GM18873 (cell line): ENCODE results near the gene MYH9.
"Not testable (repeated sequence)": the region's sequence is repeated elsewhere in the genome, so short reads cannot be mapped to it uniquely, and the experiment has no call there.

Experiments
- ATAC-seq: cut with Tn5 transposase; IDR thresholded peaks from one replicate; pipeline ENCODE4 v1.9.1; 2021; ENCODE audit warnings: mild to moderate bottlenecking, moderate library complexity, moderate number of reproducible peaks; ENCODE audit not compliant: unreplicated experiment, low FRiP score

MYH9 gene

GRCh38 chr22:36415415-36416168, 27.8 kb upstream of the MYH9 start:
- ATAC-seq, result no peak

GRCh38 chr22:36413022-36413775, 25.4 kb upstream of the MYH9 start:
- ATAC-seq, result no peak

DNA sequence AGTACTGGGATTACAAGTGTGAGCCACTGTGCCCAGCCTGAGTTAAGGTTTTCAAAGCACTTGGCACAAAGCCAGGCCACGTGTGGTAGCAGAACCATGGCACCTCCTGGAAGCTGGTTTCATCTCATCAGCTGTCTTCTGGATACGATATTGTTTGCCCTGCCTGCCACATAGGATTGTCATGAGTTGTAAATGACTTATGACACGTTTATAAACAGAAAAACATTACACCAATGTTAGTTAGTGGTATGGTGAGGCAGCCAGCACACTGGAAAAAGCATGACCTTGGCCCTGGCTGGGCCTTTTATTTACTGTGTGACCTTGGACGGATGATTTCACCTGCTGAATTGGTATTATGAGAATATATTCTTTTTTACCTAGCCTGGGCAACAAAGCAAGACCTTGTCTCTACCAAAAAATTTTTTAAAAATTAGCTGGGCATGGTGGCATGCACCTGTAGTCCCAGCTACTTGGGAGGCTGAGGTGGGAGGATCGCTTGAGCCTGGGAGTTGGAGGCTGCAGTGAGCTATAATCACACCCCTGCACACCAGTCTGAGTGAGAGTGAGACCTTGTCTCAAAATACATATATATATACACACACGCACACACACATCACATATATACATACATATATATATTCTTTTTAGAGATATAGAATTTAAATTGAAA, 24.0 kb upstream of the MYH9 start:
- no peak for ATAC-seq

DNA sequence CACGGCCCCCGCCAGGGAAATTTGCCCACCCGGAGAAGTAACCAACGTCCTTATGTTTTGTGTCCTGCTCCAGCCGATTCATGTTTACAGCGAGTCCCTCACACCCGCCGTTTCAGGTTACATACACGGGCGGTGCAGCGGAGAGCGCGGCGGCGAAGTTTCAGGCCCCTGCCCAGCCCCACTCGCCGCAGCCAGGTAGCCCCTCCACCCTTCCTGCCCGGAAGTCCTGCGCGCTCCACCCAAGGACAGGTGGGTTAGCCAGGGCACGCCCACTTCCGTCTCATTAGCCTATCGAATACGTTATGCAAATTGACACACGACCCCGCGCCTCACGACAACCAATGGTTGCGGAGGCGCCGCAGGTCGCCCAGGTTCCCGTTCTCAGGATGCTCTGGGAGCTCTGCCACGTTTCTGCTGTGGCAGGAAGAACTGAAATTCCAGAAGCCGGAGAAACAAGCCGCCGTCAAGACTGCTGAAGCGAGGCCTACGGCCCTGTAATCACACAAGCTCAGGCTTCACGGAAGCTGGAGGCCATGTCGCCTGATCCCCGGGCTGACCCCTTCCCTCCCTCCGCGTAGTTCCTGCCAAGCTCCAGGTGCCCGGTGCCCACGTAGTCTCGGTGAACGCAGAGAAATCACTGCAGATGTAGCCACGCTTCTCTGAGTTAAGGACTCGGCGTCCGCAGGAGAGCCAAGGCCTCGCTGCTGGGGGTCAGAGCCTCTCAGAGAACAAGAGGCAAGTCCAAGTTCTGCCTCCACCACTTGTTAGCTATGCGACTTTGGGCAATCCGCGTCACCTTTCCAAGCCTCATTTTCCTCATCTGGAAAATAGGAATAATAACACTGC, 22.4 kb upstream of the MYH9 start:
- no peak for ATAC-seq

GRCh38 chr22:36409554-36409910, 21.8 kb upstream of the MYH9 start:
- not testable (repeated sequence) for ATAC-seq

DNA sequence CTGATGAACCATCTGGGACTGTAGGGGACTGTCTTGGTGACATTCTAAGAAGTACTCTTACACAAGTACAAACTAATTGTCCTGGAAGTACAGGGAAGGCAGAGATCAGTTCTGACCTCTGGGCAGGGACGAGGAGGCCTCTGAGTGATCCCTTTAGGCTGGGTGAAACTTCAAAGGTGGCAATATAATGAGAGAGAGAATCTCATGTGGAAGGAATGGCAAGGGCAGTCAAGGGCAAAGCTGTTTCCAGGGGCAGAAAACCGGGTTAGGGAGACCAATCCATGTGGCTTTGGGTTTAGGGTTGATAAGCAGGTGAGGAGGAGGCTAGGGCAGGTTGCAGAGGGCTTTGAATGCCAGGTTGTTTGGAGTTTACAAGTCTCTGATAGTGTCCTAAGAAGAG, 21.3 kb upstream of the MYH9 start:
- ATAC-seq, result no peak

GRCh38 chr22:36406721-36407120, 19.0 kb upstream of the MYH9 start:
- no peak for ATAC-seq

GRCh38 chr22:36405671-36406538, 18.1 kb upstream of the MYH9 start:
- ATAC-seq, result no peak

DNA sequence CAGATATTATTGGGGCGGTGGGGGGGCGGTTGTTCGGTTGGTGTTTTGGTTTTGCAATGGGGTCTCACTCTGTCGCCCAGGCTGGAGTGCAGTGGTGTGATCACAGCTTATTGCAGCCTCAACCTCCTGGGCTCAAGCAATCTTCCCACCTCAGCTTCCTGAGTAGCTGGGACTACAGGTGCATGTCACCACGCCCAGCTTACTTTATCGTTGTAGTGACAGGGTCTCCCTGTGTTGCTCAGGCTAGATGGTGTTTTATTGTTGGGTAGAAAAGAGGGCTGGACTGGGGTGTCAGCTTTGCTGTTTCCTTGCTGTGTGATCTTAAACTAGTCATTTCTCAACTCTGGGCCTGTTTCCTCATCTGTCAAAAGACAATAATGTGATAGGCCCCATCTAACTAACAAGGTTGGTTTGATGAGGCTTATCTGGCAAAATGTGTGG, 17.5 kb upstream of the MYH9 start:
- ATAC-seq, result no peak

- no peak for ATAC-seq
Measured at GRCh38 chr22:36404446-36404845, 16.7 kb upstream of the MYH9 start.

DNA sequence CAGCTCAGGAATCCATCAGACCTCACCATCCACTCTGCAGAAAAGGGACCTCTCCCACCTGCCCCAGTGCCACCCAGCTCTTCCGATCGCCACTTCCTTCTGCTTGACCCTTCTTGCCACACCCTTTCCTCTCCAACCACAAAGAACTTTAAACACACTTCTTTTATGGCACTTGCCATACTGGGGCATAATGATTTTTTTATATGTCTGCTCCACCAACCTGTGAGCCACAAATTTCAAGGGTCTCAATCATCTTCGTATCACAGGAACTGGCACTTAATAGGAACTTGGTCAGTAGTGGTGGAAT, 11.7 kb upstream of the MYH9 start:
- no peak for ATAC-seq

GRCh38 chr22:36398601-36399471, 11.1 kb upstream of the MYH9 start:
- no peak for ATAC-seq

DNA sequence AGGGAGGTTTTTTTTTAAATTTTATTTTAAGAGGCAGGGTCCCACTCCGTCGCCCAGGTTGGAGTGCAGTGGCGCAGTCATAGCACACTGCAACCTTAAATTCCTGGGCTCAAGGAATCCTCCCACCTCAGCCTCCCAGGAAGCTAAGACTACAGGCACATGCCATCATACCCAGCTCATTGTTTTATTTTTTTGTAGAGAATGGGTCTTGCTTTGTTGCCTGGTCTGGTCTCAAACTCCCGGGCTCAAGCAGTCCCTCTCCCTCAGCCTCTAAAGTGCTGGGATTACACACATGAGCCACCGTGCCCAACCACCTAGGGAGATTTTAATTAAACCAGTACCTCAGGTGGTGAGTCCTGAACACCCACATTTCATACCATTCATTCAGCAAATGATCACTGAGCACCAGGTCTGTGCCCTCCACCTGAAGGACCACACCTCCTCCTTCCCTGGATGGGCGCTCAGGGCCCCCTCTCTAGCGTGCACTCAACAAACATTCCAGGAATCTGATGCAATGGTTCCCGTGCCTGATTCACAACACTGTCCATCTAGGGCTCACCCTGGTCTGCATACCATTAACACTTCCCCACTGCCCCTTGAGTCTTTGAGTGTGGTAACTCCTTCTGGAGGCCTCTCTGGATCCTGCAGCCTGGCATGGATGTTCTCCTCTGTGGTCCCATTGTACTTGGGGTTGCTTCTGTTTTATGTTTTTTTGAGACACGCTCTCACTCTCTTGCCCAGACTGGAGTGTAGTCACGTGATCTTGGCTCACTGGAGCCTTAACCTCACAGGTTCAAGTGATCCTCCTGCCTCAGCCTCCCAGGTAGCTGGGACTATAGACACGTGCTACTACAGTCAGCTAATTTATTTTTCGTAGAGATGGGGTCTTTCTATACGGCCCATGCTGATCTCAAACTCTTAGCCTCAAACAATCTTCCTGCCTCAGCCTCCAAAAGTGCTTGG, 9.6 kb upstream of the MYH9 start:
- no peak for ATAC-seq

GRCh38 chr22:36395915-36396314, 8.1 kb upstream of the MYH9 start:
- ATAC-seq, result no peak

GRCh38 chr22:36395055-36395849, 7.5 kb upstream of the MYH9 start:
- ATAC-seq, result no peak

GRCh38 chr22:36391638-36392037, 3.9 kb upstream of the MYH9 start:
- no peak for ATAC-seq

DNA sequence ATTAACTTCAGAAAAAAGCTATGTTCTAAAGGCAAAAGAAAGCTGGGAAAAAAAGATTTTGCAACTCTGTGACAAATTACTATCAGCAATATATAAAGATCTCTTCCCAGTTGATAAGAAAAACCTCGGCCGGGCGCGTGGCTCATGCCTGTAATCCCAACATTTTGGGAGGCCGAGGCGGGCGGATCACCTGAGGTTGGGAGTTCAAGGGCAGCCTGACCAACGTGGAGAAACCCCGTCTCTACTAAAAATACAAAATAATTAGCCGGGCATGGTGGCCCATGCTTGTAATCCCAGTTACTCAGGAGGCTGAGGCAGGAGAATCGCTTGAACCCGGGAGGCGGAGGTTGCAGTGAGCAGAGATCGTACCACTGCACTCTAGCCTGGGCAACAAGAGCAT, 1.4 kb upstream of the MYH9 start:
- ATAC-seq, result not testable (repeated sequence)
